PFSK-1 (cell line): Measurements from ENCODE around the gene RETREG1.

Source experiments
- FOXP2 ChIP-seq: optimal IDR thresholded peaks from 2 replicates; pipeline ENCODE3; 2011; ENCODE audit warnings: borderline replicate concordance, control low read depth, inconsistent platforms; ENCODE audit not compliant: insufficient read depth; ENCODE audit errors: extremely low read length, extremely low read depth
- POLR2AphosphoS5 ChIP-seq: IDR thresholded peaks from 2 replicates; pipeline ENCODE4 v1.6.1; 2012; ENCODE audit warnings: low read depth, mild to moderate bottlenecking, control low read depth, low read length, moderate library complexity
- REST ChIP-seq, 2 experiments: IDR thresholded peaks; 2 replicates each; pipeline versions ENCODE4 v1.6.1 to v1.8.0; 2011 to 2012; ENCODE audit warnings: low read depth in 2 of 2, low read length in 2 of 2, control low read depth in 1 of 2, inconsistent platforms in 1 of 2, mild to moderate bottlenecking in 1 of 2, moderate library complexity in 1 of 2; ENCODE audit not compliant: insufficient read depth in 1 of 2
- SIN3A ChIP-seq: IDR thresholded peaks from 2 replicates; pipeline ENCODE4 v1.6.1; 2012; ENCODE audit warnings: mild to moderate bottlenecking, low read length, moderate library complexity, borderline replicate concordance; ENCODE audit not compliant: insufficient read depth
- TAF1 ChIP-seq: IDR thresholded peaks from 2 replicates; pipeline ENCODE4 v1.6.1; 2012; ENCODE audit warnings: low read length, control low read depth, borderline replicate concordance; ENCODE audit not compliant: insufficient read depth

GRCh38 chr5:16459451-16459850, 157.3 kb downstream of the RETREG1 start:
- TF ChIP-seq POLR2AphosphoS5 (no peak), TAF1 (no peak), REST (IDR thresholded peaks at IDR 0.05; ENCODE audit: insufficient read depth in 1 of 2, low read depth in 2 of 2, low read length in 2 of 2) (no peak), SIN3A (no peak), FOXP2 (no peak)
